ENCODE measurements around the gene CMSS1. TPM values are rescaled to one million over a fixed set of nuclear protein-coding genes. Genes with fewer than 3 reads are reported as not detected.

CMSS1 gene
- total and polyA plus RNA-seq, 2 of the 13 experiments (the other 11 are each of a cell fraction or from before 2014, with no cell fraction given), result 6.4 to 48.7 TPM

- no peak for TF ChIP-seq RAD51 (IDR thresholded peaks at IDR 0.05; ENCODE audit: borderline replicate concordance)
- TF ChIP-seq KLF9 (CRISPR knock-in tag; IDR thresholded peaks at IDR 0.05; ENCODE audit: low read depth), result no peak
- no peak for TF ChIP-seq POGK (CRISPR knock-in tag; conservative IDR thresholded peaks at IDR 0.05)
- TF ChIP-seq GABPB1 (CRISPR knock-in tag; IDR thresholded peaks at IDR 0.05), result no peak
- no peak for TF ChIP-seq RBAK (CRISPR knock-in tag; IDR thresholded peaks at IDR 0.05)
- TF ChIP-seq DMAP1 (CRISPR knock-in tag; IDR thresholded peaks at IDR 0.05), result no peak
These were observed 319.3 kb downstream of the CMSS1 start (continued) for GRCh38 chr3:100136921-100137320.

- BruUV-seq (replicated peaks), result no TSS peak
- H3K9me3 ChIP-seq (ENCODE audit: low read length), result peaks cover 22% of the 10 kb centered on the region
- H3K9ac ChIP-seq (ENCODE audit: insufficient read depth, low read depth, low read length), result no peak overlapping the region
- no peaks in the 10 kb centered on the region; a peak in 1 of 5 replicates for H3K36me3 ChIP-seq (replicated peaks in 1 of 2; ENCODE audit: control insufficient read depth in 1 of 2, insufficient read depth in 2 of 2, low read length in 2 of 2)
- no peak for FAIRE-seq
- DNase-seq (ENCODE audit: low spot score), result no peak
- no peaks in the 10 kb centered on the region for H4K20me1 ChIP-seq (ENCODE audit: insufficient read depth, low read length)
- intact Hi-C loops (cut with micrococcal nuclease; ENCODE audit: unreplicated experiment), result no loop called here
- in situ Hi-C loops (cut with HindIII; ENCODE audit: extremely low pct_ligation_motif_present, low pct_unique_long_range_greater_than_20kb), result no loop called here
- no peak overlapping the region for H3K27ac ChIP-seq (ENCODE audit: extremely low read length, insufficient read depth, low read length)
- H3K79me2 ChIP-seq (ENCODE audit: insufficient read depth, low read length), result no peaks in the 10 kb centered on the region
- H3K4me1 ChIP-seq (ENCODE audit: insufficient read depth, low read length), result no peaks in the 10 kb centered on the region
- no peak overlapping the region for H3K4me3 ChIP-seq (replicated peaks in 1 of 3; ENCODE audit: insufficient read depth in 1 of 3, low read depth in 2 of 3, low read length in 3 of 3)
- H3K4me2 ChIP-seq (ENCODE audit: low read depth, low read length), result no peak overlapping the region
- ChIA-PET CTCF (ENCODE audit: low intra/inter-chr PET ratio, low total read pairs) (no interaction called here), POLR2A (no interaction called here)
- no peaks in the 10 kb centered on the region for H3K27me3 ChIP-seq (ENCODE audit: control insufficient read depth in 1 of 2, insufficient read depth in 2 of 2, low read length in 2 of 2)
- H2AFZ ChIP-seq (ENCODE audit: low read length), result no peak overlapping the region
- no peak for ATAC-seq
- 97% methylated on average over 1 of the region's 1 CpG for WGBS (ENCODE audit: low lambda C conversion rate)
- TF ChIP-seq ZGPAT (CRISPR knock-in tag; IDR thresholded peaks at IDR 0.05), result no peak
- no peak for TF ChIP-seq CBX1 (IDR thresholded peaks at IDR 0.05; ENCODE audit: low read depth)
- no peak for TF ChIP-seq BCL3 (CRISPR knock-in tag; IDR thresholded peaks at IDR 0.05)
- TF ChIP-seq NFKBIZ (CRISPR knock-in tag; IDR thresholded peaks at IDR 0.05), result no peak
- no peak for TF ChIP-seq ZNF337 (CRISPR knock-in tag; IDR thresholded peaks at IDR 0.05; ENCODE audit: borderline replicate concordance, low read depth)
- no peak for TF ChIP-seq YY1 (IDR thresholded peaks at IDR 0.05; ENCODE audit: insufficient read depth, insufficient replicate concordance, low read depth, low read length)
- no peak for TF ChIP-seq ZNF343 (CRISPR knock-in tag; IDR thresholded peaks at IDR 0.05)
- no peak for TF ChIP-seq SP1 (IDR thresholded peaks at IDR 0.05)
- no peak for TF ChIP-seq SP1 (CRISPR knock-in tag; IDR thresholded peaks at IDR 0.05)
These were observed 323.3 kb downstream of the CMSS1 start for GRCh38 chr3:100140976-100141375.

Data from HepG2 (cell line).